Measurements from ENCODE around the gene FNBP1.
"Not testable (repeated sequence)": the region's sequence is repeated elsewhere in the genome, so short reads cannot be mapped to it uniquely, and the experiment has no call there.

FNBP1 gene

GRCh38 chr9:130022566-130023143 lies 20.3 kb downstream of the FNBP1 start (continued):
- TF ChIP-seq, protein P1, sequence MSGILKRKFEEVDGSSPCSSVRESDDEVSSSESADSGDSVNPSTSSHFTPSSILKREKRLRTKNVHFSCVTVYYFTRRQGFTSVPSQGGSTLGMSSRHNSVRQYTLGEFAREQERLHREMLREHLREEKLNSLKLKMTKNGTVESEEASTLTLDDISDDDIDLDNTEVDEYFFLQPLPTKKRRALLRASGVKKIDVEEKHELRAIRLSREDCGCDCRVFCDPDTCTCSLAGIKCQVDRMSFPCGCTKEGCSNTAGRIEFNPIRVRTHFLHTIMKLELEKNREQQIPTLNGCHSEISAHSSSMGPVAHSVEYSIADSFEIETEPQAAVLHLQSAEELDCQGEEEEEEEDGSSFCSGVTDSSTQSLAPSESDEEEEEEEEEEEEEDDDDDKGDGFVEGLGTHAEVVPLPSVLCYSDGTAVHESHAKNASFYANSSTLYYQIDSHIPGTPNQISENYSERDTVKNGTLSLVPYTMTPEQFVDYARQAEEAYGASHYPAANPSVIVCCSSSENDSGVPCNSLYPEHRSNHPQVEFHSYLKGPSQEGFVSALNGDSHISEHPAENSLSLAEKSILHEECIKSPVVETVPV (CRISPR knock-in tag; IDR thresholded peaks at IDR 0.05): no peak
- TF ChIP-seq, protein P2, sequence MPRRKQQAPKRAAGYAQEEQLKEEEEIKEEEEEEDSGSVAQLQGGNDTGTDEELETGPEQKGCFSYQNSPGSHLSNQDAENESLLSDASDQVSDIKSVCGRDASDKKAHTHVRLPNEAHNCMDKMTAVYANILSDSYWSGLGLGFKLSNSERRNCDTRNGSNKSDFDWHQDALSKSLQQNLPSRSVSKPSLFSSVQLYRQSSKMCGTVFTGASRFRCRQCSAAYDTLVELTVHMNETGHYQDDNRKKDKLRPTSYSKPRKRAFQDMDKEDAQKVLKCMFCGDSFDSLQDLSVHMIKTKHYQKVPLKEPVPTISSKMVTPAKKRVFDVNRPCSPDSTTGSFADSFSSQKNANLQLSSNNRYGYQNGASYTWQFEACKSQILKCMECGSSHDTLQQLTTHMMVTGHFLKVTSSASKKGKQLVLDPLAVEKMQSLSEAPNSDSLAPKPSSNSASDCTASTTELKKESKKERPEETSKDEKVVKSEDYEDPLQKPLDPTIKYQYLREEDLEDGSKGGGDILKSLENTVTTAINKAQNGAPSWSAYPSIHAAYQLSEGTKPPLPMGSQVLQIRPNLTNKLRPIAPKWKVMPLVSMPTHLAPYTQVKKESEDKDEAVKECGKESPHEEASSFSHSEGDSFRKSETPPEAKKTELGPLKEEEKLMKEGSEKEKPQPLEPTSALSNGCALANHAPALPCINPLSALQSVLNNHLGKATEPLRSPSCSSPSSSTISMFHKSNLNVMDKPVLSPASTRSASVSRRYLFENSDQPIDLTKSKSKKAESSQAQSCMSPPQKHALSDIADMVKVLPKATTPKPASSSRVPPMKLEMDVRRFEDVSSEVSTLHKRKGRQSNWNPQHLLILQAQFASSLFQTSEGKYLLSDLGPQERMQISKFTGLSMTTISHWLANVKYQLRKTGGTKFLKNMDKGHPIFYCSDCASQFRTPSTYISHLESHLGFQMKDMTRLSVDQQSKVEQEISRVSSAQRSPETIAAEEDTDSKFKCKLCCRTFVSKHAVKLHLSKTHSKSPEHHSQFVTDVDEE (CRISPR knock-in tag; IDR thresholded peaks at IDR 0.05): no peak
- TF ChIP-seq RARB (CRISPR knock-in tag; IDR thresholded peaks at IDR 0.05): no peak

- not testable (repeated sequence) for ATAC-seq
Measured at GRCh38 chr9:130021842-130022241, 21.1 kb downstream of the FNBP1 start.

DNA sequence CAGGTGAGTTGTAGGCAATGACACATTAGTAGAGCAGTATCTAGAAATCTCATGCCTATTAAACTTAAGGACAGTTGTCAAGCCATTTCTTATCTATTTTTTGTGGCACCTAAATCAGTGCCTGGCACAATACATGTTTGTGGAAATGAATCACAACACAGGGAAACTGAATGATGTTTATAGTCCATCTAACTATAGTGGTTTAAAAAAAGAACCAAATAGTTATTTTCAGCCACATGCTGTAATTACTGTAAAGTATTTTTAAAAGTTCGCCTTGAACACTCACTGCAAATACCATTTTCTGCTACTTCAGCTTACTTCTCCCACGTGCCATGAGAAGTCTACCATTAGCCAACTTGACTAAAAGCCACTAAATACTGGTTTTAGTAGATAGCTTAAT lies 21.9 kb downstream of the FNBP1 start:
- TF ChIP-seq POU6F1 (CRISPR knock-in tag; IDR thresholded peaks at IDR 0.05; ENCODE audit: borderline replicate concordance, low read depth): no peak
- no peak for TF ChIP-seq BACH2 (CRISPR knock-in tag; IDR thresholded peaks at IDR 0.05; ENCODE audit: borderline replicate concordance)
- TF ChIP-seq GLIS3 (CRISPR knock-in tag; IDR thresholded peaks at IDR 0.05): no peak
- TF ChIP-seq, protein P1 (CRISPR knock-in tag; IDR thresholded peaks at IDR 0.05): no peak
- no peak for TF ChIP-seq CREB5 (CRISPR knock-in tag; IDR thresholded peaks at IDR 0.05; ENCODE audit: low read depth)
- TF ChIP-seq ZC3H10 (CRISPR knock-in tag; IDR thresholded peaks at IDR 0.05): no peak
- TF ChIP-seq PATZ1 (CRISPR knock-in tag; IDR thresholded peaks at IDR 0.05; ENCODE audit: borderline replicate concordance): no peak
- no peak for TF ChIP-seq ZNF565 (CRISPR knock-in tag; conservative IDR thresholded peaks at IDR 0.05; ENCODE audit: low read depth)
- TF ChIP-seq ZFP3 (CRISPR knock-in tag; IDR thresholded peaks at IDR 0.05): no peak
- no peak for TF ChIP-seq TCF4 (CRISPR knock-in tag; IDR thresholded peaks at IDR 0.05; ENCODE audit: borderline replicate concordance)
- no peak for TF ChIP-seq ESRRG (CRISPR knock-in tag; IDR thresholded peaks at IDR 0.05)
- TF ChIP-seq ISL1 (CRISPR knock-in tag; IDR thresholded peaks at IDR 0.05): no peak
- TF ChIP-seq, protein P2 (CRISPR knock-in tag; IDR thresholded peaks at IDR 0.05): no peak
- no peak for TF ChIP-seq OSR1 (CRISPR knock-in tag; IDR thresholded peaks at IDR 0.05)
- no peak for TF ChIP-seq PPARA (CRISPR knock-in tag; IDR thresholded peaks at IDR 0.05; ENCODE audit: borderline replicate concordance)
- TF ChIP-seq TOX (CRISPR knock-in tag; IDR thresholded peaks at IDR 0.05; ENCODE audit: borderline replicate concordance): no peak
- no peak for TF ChIP-seq ZFP30 (CRISPR knock-in tag; IDR thresholded peaks at IDR 0.05)
- TF ChIP-seq RARB (CRISPR knock-in tag; IDR thresholded peaks at IDR 0.05): no peak
- no peak for ATAC-seq

All from SK-N-SH treated with all-trans-retinoic acid at 6 μM for 48 hours (cell line).